ENCODE measurements around the gene POMP.
"Not testable (repeated sequence)": the region's sequence is repeated elsewhere in the genome, so short reads cannot be mapped to it uniquely, and the experiment has no call there.

The POMP gene

GRCh38 chr13:28693605-28694491, 34.9 kb downstream of the POMP start:
- DNase-seq (ENCODE audit: low spot score), result not testable (repeated sequence)

- DNase-seq (ENCODE audit: low spot score), result no peak
Measured at GRCh38 chr13:28697441-28697840, 38.5 kb downstream of the POMP start.

- DNase-seq (ENCODE audit: low spot score), result no peak
Measured at GRCh38 chr13:28699246-28699645, 40.3 kb downstream of the POMP start.

- DNase-seq (ENCODE audit: low spot score), result no peak
Measured at GRCh38 chr13:28704282-28704681, 45.4 kb downstream of the POMP start.

- DNase-seq (ENCODE audit: low spot score), result peak; percentile 24
Measured at GRCh38 chr13:28704919-28705318, 46.0 kb downstream of the POMP start.

- peak; percentile 15 for DNase-seq (ENCODE audit: low spot score)
Measured at GRCh38 chr13:28705461-28706083, 46.6 kb downstream of the POMP start.

GRCh38 chr13:28707629-28708427, 48.9 kb downstream of the POMP start:
- DNase-seq (ENCODE audit: low spot score), result peak; percentile 71

GRCh38 chr13:28710161-28710560, 51.2 kb downstream of the POMP start:
- no peak for DNase-seq (ENCODE audit: low spot score)

- no peak for DNase-seq (ENCODE audit: low spot score)
Measured at GRCh38 chr13:28714651-28715050, 55.7 kb downstream of the POMP start.

GRCh38 chr13:28716511-28716910, 57.6 kb downstream of the POMP start:
- peak; percentile 26 for DNase-seq (ENCODE audit: low spot score)

GRCh38 chr13:28717170-28717569, 58.2 kb downstream of the POMP start:
- DNase-seq (ENCODE audit: low spot score), result peak; percentile 8

GRCh38 chr13:28718196-28718542, 59.2 kb downstream of the POMP start:
- DNase-seq (ENCODE audit: low spot score), result peak; percentile 65

GRCh38 chr13:28718543-28719226, 59.8 kb downstream of the POMP start, which contains the start of gene SLC46A3:
TSS of gene SLC46A3 (minus strand) at chr13:28718970. CDS start at chr13:28717998, 972 bp downstream.
- DNase-seq (ENCODE audit: low spot score), result peak; percentile 96

- peak; percentile 41 for DNase-seq (ENCODE audit: low spot score)
Measured at GRCh38 chr13:28719227-28720055, 60.5 kb downstream of the POMP start.

GRCh38 chr13:28723806-28724205, 64.9 kb downstream of the POMP start:
- no peak for DNase-seq (ENCODE audit: low spot score)

- DNase-seq (ENCODE audit: low spot score), result no peak
Measured at GRCh38 chr13:28725046-28725610, 66.2 kb downstream of the POMP start.
